GM18519 (cell line): ENCODE data around the gene MLXIPL.
"Not testable (repeated sequence)": the region's sequence is repeated elsewhere in the genome, so short reads cannot be mapped to it uniquely, and the experiment has no call there.

ENCODE experiments used
- ATAC-seq: cut with Tn5 transposase; IDR thresholded peaks from one replicate; pipeline ENCODE4 v1.9.1; 2021; ENCODE audit warnings: mild to moderate bottlenecking, moderate library complexity; ENCODE audit not compliant: unreplicated experiment, low FRiP score

The MLXIPL gene

DNA sequence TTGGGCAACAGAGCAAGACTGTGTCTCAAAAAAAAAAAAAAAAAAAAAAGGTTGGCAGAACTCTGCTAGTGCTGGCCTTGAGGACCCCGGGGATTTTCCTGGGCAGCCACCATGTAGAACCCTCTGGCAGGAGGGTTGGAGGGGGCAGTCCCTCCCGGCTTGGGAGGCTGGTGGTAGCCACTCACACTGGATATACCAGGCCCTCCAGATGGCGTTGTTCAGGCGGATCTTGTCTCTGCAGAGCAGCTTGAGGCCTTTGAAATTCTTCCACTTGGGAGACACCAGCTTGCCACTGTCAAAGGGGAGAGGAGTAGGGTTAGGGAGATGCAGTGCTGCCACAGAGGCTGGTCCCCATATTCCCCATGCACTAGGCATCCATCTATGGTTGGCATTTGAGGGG is 8.4 kb downstream of the MLXIPL start:
- ATAC-seq: no peak

DNA sequence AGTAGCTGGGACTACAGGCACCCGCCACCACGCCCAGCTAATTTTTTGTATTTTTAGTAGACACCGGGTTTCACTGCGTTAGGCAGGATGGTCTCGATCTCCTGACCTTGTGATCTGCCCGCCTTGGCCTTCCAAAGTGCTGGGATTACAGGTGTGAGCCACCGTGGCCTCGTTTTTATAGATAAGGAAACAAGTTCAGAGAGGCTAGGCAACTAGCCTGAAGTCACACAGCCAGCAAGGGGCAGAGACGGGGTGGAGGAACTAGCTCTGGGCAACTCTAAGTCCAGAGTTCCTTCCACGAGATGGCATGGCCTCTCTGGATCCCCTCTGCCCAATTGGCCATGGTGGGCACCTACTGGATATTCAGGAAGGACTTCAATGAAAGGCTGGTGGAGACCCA is 9.4 kb downstream of the MLXIPL start:
- not testable (repeated sequence) for ATAC-seq

DNA sequence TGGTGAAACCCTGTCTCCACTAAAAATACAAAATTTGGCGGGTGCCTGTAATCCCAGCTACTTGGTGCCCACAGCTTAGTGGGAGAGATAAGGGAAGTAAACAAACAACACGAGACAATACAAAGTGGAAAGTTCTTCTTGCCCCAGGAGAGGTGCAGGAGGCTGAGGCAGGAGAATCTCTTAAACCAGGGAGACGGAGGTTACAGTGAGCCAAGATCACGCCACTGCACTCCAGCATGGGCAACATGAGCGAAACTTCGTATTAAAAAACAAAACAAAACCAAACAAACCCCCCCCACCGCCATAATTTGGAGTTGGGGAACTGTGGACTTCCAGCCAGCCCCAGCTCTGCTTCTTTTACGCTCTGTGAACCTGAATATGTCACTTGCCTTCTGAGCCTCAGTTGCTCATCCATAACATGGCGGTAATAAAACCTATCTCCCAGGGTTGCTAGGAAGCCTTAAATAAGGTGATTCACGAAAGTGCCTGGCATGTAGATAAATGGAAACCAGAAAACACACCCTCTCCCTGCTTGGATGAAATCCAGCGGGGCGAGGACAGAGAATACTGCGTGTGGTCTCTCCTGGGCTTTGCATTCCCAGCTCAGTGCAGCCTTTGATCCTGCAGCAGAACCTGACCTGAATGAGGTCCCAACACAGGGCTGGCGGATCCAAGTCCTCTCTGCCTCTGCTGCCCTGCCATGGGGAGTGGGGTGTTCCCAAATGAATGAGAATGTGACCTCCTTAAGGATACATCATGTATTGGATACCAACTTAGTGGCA is 10.2 kb downstream of the MLXIPL start:
- no peak for ATAC-seq

DNA sequence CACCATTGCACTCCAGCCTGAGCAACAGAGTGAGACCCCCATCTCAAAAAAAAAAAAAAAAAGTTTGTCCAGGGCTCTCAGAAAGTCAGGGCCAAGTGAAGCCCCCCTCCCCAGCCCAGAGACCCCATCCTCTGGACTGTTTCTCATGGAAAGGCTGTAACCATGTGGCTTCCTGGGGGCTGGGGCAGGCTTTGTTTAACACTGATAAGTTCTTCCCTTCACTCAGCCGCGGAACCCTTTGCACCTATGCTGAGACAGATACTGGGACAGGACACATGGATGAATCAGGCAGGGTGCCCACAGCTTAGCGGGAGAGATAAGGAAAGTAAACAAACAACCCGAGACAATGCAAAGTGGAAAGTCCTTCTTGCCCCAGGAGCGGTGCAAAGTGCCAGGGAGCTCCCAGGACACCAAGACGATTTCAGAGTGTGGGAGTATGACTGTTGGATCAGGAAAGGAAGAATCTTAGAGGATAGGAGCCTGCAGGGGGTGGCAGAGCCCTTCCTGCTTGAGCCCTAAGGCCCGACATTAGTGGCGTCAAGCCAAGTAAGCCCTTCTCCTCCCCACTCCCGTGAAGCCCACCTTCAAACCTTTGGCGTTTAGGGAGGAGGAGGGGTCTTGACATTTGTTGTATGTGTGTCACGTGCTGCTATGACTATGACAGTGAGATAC is 11.6 kb downstream of the MLXIPL start:
- ATAC-seq: no peak

DNA sequence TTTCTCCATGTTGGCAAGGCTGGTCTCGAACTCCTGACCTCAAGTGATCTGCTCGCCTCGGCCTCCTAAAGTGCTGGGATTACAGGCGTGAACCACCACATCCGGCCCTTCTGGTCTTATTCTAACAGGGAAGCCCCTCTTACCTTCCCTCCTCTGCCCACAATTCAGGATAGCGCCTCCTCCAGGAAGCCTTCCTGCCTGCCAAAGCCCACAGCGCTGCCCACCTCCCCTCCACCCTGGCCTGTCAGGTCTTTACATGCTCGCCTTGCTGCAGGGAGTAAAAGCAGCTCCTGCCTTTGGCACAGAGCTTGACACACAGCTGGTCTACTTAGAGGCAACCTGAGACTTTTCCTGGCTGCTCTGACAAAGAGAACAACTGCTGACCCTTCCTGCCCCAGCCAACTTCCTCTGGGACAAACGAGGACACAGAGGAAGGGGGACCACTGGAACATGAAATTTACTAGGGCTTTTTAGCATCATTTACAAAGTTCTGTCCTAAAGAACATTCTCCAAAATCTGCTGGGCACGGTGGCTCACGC is 13.2 kb downstream of the MLXIPL start:
- ATAC-seq: no peak

DNA sequence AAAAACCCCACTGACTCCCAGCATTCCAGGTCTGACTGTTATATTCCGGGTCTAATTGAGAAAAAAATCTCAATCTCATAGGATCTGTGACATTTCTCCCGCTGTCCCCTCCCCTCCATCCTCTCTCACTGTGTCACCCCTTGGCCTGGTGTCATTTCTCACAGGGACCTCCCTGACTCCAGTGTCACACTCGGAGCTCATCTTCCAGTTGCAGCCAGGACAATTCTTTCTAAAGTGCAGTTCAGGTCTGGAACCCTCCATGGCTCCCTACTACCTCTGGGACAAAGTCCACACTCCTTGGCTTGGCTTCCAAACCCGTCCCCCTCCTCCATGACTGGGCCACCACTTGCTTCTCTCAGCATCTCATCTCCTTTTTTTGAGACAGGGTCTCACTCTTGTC is 14.2 kb downstream of the MLXIPL start:
- no peak for ATAC-seq

DNA sequence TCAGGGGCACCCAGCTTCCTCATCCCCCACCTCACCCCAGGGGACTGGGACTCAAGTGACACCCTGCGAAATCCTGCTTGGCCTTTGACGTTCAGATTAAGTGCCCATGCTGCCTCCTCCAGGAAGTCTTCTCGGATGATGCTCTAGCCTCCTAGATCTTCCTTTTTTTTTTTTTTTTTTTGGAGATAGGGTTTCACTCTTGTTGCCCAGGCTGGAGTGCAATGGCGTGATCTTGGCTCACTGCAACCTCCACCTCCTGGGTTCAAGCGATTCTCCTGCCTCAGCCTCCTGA is 16.7 kb downstream of the MLXIPL start:
- ATAC-seq: not testable (repeated sequence)

DNA sequence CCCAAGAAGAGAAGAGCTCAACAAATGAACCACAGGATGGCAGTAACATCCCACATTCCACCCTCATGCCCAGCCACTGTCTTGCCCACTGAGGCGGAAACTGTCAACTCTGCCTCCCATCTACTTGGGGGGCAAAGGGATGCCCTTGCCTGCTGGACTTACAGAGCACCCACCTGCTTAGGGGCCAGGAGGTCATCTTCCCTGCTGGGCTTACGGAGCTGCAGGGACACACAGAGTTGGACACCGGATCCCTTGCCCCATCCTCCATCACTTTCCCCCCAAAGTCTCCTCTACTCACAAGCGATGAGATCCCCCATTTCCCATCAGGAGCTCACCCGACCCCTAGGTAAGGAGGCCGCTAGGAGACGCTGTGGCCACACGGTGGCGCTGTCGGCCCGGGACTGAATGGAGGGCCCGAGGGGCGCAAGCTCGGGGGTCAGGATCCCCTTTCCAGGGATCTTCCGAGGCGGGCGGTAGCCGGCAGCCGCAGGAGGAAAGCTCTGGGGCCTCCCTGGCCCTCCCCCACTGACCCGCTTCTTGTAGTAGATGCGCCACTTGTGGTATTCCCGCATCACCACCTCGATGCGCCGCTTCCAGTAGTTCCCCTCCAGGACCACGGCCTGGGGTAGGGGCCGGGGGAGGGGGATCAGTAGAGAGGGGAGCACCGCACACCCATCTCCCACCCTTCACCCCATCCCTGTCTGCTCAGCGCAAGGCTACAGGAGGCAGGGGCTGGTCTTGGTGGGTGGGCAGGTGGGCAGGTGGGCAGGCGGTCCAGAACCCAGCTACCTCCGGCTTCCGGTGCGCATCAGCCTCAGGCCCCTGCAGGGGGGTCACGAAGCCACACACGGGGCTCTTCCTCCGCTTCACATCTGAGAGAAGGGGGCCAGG is 17.3 kb downstream of the MLXIPL start:
- no peak for ATAC-seq

DNA sequence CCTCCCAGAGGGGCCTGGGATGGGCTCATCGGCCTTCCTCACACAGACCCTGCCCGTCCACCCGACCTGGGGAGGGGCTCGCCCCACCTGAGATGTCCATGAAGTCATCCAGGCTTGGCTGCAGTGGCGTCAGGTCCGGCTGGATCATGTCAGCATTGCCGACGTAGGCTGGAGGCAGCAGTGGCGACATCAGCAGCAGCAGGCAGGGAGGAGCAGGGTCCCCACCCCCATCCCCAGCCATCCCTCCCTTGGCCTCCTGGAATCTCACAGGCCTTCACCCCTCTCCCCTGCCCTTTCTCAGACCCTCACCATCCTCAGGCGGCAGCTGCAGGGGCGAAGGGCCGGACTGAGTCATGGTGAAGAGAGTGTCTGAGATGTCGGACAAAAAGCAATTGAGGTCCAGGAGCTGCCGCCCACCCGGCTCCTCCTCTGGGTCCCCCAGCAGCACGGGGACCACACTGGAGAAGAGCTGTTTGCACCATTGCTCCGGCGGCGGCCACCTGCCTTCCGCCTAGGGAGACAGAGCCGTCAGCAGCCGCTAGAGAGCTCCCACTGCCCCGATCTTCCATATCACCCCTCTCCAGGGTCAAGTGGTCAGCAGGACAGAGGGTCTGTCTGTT is 18.6 kb downstream of the MLXIPL start:
- ATAC-seq: no peak

DNA sequence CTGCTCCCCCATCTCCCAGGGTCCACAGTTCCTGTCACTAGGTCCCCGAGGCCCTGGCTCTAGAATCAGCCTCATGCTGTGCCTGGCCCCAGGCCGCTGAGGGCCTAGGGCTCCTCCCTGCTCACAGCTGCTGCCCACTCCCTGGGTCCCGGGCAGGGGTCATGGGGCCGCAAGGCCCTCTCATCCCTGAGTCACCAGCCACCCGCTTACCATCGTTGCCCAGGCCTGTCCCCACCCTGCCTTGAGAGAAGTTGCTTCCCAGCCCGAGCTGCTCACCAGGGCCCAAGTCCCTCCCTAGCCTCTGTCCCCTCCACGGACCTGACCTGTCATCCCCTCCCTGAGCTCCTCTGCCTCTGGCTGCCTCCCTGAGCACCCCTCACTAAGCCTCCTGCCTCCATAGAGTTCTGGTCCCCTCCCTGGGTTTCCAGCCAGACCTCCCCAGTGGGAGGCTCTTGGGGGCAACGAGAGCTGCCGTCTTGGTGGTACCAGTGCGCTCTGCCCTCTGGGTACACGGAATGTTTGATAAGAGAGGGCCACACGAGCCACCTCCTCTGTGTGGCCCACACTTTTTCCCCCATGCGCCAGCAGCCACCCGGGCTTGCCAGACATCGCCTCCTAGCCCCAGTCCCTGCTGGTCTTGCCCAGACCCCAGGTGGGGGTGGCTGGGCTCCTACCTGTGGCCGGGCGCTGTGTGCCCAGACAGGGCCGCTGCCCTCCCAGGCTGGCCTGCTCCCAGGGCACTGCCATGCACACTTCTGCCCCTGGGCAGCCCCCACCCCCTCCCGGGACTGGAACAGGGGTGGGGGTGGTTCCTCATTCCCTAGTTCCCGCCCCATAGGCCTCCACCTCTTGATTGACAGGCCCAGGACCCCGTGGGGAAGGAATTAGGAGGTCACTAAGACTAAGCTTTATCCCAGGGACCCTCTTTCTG is 21.3 kb downstream of the MLXIPL start:
- no peak for ATAC-seq

DNA sequence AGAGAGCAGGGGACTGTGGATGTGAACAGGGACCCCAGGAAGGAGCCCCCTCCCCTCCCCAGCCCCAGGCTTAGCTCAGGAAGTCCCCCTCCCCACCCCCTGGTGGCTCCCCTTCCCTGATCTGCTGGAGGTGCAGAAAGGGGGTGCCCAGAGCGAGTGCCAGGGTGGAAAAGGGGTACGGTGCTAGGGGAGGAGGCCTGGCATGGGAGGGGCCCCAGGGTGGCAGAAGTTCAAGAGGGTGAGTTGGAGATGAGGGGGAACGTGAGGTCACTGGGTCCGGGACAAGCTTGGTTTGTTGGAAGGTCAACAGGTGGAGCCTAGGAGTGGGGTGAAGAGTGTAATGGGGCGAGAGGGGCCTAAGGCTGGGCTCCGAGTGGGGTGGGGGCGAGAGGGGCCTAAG is 24.4 kb downstream of the MLXIPL start:
- ATAC-seq: no peak

DNA sequence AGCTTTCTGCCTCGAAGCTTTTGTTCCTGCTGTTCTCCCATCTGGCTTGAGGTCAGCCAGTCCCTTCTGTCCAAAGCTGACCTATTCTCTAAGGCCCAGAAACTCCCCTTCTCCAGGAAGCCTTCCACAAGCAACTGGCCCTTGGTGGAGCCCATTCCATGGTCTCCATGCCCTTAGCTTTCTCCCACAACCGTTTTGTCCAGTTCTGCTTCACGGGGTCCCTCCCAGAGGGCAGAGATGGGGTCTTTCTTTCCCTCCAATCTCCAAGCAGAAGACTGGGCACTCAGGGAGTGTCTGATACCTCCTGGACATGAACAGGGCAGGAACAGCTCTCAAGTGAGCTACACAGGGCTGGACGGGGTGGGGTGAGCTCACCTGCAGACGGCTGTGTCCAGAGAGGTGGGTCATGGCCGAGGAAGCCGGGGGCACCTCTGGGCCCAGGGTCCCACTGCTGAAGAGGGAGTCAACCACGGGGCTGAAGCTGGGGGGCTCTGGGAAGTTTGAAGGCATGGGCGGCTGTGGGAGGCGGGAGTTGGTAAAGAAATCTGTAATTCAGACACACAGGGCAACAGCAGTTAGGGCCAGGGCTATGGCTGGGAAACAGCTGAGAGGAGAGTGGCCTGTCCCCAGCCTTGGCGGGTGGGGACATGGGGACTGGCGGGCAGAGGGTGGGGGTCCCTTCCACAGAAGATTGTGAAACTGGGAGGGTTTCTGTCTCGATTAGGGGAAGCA is 25.0 kb downstream of the MLXIPL start:
- no peak for ATAC-seq

DNA sequence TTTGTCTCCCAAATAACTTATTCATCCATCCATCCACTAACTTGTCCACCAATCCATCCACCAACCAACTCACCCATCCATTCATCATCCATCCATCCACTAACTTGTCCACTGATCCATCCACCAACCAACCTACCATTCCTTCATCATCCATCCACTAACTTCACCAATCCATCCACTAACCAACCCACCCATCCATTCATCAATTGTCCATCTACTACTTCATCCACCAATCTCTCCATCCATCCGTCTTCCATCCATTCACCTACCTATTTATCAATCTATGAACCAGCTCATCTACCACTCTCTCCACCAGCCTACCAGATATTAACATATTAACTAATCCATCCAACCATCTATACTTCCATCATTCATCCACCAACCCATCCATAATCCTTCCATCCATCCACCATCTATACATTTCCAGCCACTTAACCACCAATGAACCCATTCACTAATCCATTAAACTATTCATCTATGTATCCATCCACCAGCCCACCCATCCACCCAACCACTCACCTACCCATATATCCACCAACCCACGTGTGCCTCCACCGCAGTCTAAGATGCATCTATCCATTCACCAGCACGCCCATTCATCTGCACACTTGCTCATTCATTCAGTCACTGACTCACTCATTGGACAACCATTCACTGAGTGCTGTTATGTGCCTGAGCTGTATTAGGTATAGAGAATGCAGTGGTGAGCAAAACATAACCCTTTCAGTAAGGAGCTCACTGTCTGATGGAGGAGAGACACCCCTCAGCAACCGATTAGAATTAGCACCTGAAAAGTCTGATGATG is 26.1 kb downstream of the MLXIPL start:
- no peak for ATAC-seq

DNA sequence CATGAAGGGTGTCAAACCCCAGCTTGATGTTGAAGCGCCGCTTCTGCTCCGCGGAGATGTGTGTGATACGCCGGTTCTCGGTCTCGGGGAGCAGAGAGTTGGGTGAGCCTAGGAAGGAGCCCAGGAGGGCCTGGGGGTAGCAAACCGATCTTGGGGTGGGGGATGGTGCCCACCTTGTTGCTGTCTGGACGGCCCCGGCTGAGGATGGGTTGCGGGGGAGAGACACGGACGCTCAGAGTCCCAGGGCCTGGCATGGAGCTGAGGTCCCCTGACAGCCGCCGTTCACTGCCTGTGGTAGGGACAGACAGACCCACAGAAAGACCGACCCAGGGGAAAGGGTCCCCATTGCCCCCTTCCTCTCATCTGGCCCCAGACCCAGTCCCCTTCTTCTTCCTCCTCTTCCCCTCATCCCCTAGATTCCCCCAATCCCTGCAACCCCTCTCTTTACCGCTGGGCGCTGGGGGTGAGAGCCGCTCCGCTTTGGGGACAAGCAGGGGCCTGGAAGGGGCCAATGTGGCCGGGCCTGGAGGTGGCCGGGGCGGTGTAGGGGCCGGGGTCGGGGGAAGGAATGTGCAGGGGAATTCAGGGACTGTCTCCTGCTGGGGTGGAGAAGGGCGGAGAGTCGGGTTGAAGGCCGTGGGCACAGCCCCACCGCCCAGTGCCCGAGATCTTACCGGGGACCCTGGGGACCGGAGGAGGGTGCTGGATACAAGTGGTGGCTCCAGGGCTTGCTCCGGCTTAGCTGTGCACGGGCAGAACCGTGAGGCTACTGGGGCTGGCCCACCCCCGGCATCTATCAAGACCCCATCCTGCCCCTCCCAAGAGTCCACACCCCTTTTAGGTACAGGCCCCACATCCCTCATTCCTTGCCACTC is 27.9 kb downstream of the MLXIPL start:
- no peak for ATAC-seq

DNA sequence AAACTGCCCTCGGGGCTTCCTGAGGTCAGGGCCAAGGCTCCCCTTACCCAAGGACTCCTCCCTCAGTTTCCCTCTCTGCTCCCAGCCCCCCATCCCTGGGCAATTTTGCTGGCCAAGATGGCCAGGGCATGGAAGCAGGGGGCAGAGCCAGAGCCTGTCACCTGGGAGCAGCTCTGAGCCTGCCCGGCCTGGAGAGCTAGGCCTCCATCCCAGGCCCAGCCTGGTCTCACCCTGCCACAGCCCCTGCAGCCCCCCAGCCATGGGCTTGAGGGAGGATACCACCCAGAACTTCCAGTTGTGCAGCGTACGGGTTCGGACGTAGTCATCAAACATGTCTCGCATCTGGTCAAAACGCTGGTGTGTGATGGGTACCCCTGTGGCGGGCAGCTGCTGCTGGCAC is 29.0 kb downstream of the MLXIPL start:
- ATAC-seq: no peak

DNA sequence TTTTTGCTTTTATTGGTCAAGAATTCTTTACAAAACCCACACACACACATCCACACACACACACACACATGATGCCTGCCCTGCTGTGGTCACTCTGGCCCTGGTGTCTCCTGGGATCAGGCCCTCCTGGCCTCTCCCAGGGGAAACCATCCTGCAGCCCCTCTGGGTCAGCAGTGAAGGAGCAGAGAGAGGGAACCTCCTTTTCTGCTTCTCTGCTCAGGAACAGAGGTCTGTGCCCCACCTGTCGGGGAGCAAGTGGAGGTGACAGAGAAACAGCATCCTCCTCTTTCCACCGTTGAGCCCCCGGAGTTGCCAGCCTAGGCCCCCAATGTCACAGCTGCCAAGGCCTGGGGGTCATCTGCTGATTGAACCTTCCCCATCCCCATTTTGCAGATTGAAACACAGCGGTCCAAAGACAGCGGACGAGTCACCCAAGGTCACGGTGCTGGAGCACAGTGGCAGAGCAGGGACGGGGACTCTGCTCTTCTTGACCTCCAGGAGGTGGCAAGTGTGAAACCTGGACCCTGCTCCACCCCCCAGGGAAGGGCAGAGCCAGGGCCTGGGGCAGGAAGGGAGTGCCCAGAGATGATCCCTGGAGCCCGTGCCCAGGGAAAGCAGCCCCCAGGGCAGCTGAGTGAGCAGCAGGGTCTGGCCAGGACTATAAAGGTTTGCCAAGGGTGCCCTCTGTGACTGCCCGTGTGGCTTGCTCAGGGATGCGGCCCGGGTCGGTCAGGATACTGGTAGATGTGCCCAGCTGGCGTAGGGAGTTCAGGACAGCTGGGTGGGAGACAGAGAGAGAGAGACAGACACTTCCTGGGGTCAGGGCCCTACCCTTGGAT is 30.9 kb downstream of the MLXIPL start:
- ATAC-seq: no peak
